ENCODE measurements around the gene MACROD2.

GRCh38 chr20:15837563-15837962 is 1842.2 kb downstream of the MACROD2 start:
- TF ChIP-seq CTCF (IDR thresholded peaks at IDR 0.05) (no peak), POLR2AphosphoS5 (IDR thresholded peaks at IDR 0.05) (no peak)
